K562 (cell line): Measurements from ENCODE around the gene RNASE8. TPM values are rescaled to one million over a fixed set of nuclear protein-coding genes. Genes with fewer than 3 reads are reported as not detected.
A peak's percentile ranks its signal among the peaks of the same experiment; 100 is the strongest.

Experiments
- BRD4 ChIP-seq: fragments of 200-600 bp; sonication (generic); IDR thresholded peaks from 2 replicates; pipeline ENCODE4 v1.6.1; 2017; ENCODE audit warnings: inconsistent platforms
- FOXA3 ChIP-seq, 2 experiments: fragments of 450-650 bp in 1 of 2; sonication (generic) in 1 of 2; formaldehyde crosslinking; IDR thresholded peaks in 1 of 2; conservative IDR thresholded peaks in 1 of 2; 2 replicates each; pipeline versions ENCODE4 v1.4.0 to v1.8.0; 2020 to 2022; ENCODE audit warnings: mild to moderate bottlenecking in 2 of 2, missing genetic modification reagents in 1 of 2
- PHB ChIP-seq: fragments of 250-450 bp; sonication (Bioruptor Pico); IDR thresholded peaks from 2 replicates; pipeline ENCODE4 v1.5.0; 2021
- RBM39 ChIP-seq: fragments of 200-400 bp; formaldehyde crosslinking; optimal IDR thresholded peaks from 2 replicates; pipeline ENCODE3; 2018; ENCODE audit warnings: low read depth, low read length
- SRF ChIP-seq, 2 experiments: fragments of 250-450, 450-650 bp in 1 of 2; sonication (Bioruptor Pico) in 1 of 2; sonication (generic) in 1 of 2; formaldehyde crosslinking; IDR thresholded peaks; 2 replicates each; pipeline versions ENCODE4 v1.5.0 to v1.5.1; 2020 to 2022; ENCODE audit warnings: mild to moderate bottlenecking in 1 of 2, missing genetic modification reagents in 1 of 2
- polyA plus RNA-seq, 8 experiments: library from polyadenylated mRNA; depleted of rRNA in 4 of 8; stranded (reverse) in 5 of 8; unstranded in 3 of 8; fragments of >200 nt; fragmentation: Nextera tagmentation in 2 of 8; fragmentation: Illumina TruSeq in 1 of 8; extraction: Ambion mirVana in 2 of 8; extraction: Trizol in 1 of 8; gene quantifications; 2 replicates each; pipeline versions ENCODE4 v1.2.1 to v1.2.3, GENCODE V29; 2011 to 2014; ENCODE audit warnings: inconsistent platforms in 1 of 8, missing spikeins in 1 of 8
- total RNA-seq, 7 experiments: library from RNA; depleted of rRNA in 6 of 7; stranded (reverse); fragments of >200 nt in 6 of 7; fragmentation: Illumina TruSeq in 2 of 7; extraction: Trizol in 2 of 7; gene quantifications; 2 replicates each; pipeline versions ENCODE4 v1.2.1 to v1.2.3, GENCODE V29; 2011 to 2021; ENCODE audit warnings: low replicate concordance in 1 of 7
- TF ChIP-seq, protein P1 (sequence below), 2 experiments: fragments of 150-350 bp in 1 of 2; IDR thresholded peaks; 2 replicates each; pipeline ENCODE4 v1.6.1; 2012 to 2016; ENCODE audit warnings: low read depth in 2 of 2, low read length in 2 of 2, mild to moderate bottlenecking in 1 of 2, moderate library complexity in 1 of 2
- TF ChIP-seq, protein P2 (sequence below): fragments of 450-650 bp; IDR thresholded peaks from 2 replicates; pipeline ENCODE4 v1.6.1; 2016; ENCODE audit warnings: low read depth, mild to moderate bottlenecking, moderate library complexity
- TF ChIP-seq, protein P3 (sequence below): fragments of 200-800 bp; sonication (Bioruptor generic); IDR thresholded peaks from 2 replicates; pipeline ENCODE4 v1.6.1; 2017; ENCODE audit warnings: missing genetic modification characterization, missing compliant biosample characterization
- TF ChIP-seq, protein P4 (sequence below): sonication (generic); formaldehyde crosslinking; IDR thresholded peaks from 2 replicates; pipeline ENCODE4 v1.8.1; 2022; ENCODE audit warnings: missing genetic modification reagents

The RNASE8 gene
- total and polyA plus RNA-seq, 9 of the 15 experiments (the other 6 are each of a cell fraction or from before 2014, with no cell fraction given), result not detected

DNA sequence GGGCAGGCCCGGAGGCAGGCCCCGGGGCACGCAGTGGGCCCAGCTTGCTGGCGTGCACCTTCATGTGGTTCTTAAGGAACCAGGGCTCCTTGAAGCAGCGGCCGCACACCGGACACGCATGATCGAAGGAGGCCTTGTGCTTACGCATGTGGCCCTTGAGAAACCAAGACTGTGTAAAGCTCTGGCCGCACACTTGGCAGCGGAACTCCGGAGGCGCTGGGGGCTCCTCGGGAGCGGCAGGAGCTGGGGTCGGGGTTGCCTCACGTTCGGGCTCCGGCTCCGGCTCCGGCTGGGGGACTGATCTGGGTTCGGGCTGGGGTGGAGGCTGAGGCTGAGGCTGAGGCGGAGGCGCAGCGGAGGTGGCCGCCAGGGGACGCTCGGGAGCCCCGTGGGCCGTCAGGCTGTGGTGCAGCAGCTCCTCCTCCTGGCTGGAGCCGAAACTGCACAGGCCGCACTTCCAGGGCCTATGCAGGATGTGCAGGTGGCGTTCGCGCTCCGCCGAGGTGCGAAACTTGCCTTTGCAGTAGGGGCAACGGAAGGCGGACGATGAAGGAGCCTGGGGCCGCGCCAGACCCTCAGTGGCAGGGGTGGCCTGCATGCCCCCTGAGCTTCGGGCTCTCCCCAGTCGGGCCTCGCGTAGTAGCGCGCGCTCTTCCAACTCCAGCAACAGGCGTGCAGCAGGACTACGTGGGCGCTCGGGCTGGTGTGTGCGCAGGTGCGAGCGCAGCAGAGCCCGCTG is 34.8 kb downstream of the RNASE8 start (continued):
- TF ChIP-seq, protein P1, sequence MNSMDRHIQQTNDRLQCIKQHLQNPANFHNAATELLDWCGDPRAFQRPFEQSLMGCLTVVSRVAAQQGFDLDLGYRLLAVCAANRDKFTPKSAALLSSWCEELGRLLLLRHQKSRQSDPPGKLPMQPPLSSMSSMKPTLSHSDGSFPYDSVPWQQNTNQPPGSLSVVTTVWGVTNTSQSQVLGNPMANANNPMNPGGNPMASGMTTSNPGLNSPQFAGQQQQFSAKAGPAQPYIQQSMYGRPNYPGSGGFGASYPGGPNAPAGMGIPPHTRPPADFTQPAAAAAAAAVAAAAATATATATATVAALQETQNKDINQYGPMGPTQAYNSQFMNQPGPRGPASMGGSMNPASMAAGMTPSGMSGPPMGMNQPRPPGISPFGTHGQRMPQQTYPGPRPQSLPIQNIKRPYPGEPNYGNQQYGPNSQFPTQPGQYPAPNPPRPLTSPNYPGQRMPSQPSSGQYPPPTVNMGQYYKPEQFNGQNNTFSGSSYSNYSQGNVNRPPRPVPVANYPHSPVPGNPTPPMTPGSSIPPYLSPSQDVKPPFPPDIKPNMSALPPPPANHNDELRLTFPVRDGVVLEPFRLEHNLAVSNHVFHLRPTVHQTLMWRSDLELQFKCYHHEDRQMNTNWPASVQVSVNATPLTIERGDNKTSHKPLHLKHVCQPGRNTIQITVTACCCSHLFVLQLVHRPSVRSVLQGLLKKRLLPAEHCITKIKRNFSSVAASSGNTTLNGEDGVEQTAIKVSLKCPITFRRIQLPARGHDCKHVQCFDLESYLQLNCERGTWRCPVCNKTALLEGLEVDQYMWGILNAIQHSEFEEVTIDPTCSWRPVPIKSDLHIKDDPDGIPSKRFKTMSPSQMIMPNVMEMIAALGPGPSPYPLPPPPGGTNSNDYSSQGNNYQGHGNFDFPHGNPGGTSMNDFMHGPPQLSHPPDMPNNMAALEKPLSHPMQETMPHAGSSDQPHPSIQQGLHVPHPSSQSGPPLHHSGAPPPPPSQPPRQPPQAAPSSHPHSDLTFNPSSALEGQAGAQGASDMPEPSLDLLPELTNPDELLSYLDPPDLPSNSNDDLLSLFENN (IDR thresholded peaks at IDR 0.05; ENCODE audit: low read depth in 2 of 2, low read length in 2 of 2), result no peak
- TF ChIP-seq RBM39 (no peak), FOXA3 (CRISPR knock-in tag; conservative IDR thresholded peaks at IDR 0.05 in 1 of 2, IDR thresholded peaks at IDR 0.05 in 1 of 2) (no peak), SRF (CRISPR knock-in tag; IDR thresholded peaks at IDR 0.05) (no peak), BRD4 (no peak), PHB (no peak)
- TF ChIP-seq, protein P2, sequence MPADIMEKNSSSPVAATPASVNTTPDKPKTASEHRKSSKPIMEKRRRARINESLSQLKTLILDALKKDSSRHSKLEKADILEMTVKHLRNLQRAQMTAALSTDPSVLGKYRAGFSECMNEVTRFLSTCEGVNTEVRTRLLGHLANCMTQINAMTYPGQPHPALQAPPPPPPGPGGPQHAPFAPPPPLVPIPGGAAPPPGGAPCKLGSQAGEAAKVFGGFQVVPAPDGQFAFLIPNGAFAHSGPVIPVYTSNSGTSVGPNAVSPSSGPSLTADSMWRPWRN, result no peak
- TF ChIP-seq, protein P3, sequence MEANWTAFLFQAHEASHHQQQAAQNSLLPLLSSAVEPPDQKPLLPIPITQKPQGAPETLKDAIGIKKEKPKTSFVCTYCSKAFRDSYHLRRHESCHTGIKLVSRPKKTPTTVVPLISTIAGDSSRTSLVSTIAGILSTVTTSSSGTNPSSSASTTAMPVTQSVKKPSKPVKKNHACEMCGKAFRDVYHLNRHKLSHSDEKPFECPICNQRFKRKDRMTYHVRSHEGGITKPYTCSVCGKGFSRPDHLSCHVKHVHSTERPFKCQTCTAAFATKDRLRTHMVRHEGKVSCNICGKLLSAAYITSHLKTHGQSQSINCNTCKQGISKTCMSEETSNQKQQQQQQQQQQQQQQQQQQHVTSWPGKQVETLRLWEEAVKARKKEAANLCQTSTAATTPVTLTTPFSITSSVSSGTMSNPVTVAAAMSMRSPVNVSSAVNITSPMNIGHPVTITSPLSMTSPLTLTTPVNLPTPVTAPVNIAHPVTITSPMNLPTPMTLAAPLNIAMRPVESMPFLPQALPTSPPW (CRISPR knock-in tag), result 0 out of 2 replicates have a peak, but pooled peaks have one; percentile 21
- TF ChIP-seq, protein P4, sequence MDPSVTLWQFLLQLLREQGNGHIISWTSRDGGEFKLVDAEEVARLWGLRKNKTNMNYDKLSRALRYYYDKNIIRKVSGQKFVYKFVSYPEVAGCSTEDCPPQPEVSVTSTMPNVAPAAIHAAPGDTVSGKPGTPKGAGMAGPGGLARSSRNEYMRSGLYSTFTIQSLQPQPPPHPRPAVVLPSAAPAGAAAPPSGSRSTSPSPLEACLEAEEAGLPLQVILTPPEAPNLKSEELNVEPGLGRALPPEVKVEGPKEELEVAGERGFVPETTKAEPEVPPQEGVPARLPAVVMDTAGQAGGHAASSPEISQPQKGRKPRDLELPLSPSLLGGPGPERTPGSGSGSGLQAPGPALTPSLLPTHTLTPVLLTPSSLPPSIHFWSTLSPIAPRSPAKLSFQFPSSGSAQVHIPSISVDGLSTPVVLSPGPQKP (CRISPR knock-in tag), result no peak
